Endothelial cell of umbilical vein (primary cell): ENCODE measurements around the gene LCOR.

Source experiments
- CTCF ChIP-seq, 2 donors: IDR thresholded peaks; 1 replicate in 1 of 2; 2 replicates in 1 of 2; pipeline ENCODE4 v1.5.1; 2011; ENCODE audit warnings: low read length in 2 of 2, mild to moderate bottlenecking in 2 of 2, moderate library complexity in 2 of 2, control low read depth in 1 of 2, inconsistent platforms in 1 of 2, low read depth in 1 of 2; ENCODE audit not compliant: insufficient read depth in 1 of 2; ENCODE audit errors: extremely low read depth in 1 of 2
- MAX ChIP-seq: IDR thresholded peaks from 2 replicates; pipeline ENCODE4 v1.6.1; 2011; ENCODE audit not compliant: insufficient read depth, insufficient read length

- TF ChIP-seq MAX (no peak), CTCF (IDR thresholded peaks at IDR 0.05; ENCODE audit: extremely low read depth in 1 of 2, insufficient read depth in 1 of 2, low read depth in 1 of 2, low read length in 2 of 2) (no peak)
Measured at GRCh38 chr10:96838529-96838928, 6.4 kb downstream of the LCOR start.
